Measurements from ENCODE around the gene RNF6.
A peak's percentile ranks its signal among the peaks of the same experiment; 100 is the strongest.

The RNF6 gene

DNA sequence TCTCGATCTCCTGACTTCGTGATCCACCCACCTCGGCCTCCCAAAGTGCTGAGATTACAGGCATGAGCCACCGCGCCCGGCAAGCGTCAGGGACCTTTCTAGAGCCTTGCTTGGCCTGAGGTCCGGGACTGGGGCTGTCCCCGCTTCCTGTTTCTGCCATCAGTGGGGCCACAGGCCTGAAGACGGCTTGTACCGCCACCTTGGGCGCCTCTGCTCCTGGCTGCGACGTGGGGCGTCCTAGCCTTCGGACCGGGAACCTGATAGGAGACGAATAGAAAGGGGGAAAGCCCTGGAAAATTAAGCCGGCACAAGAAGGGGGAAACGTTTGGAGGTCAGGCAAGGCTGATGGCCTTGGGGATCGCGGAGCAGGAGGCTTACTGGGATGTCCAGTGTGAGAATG is 35.1 kb downstream of the RNF6 start:
- no peak for TF ChIP-seq Cebpa-rat (IDR thresholded peaks at IDR 0.05)
- Histone ChIP-seq H3K4me1 (peaks cover 17 to 27% (median 21%) of the 10 kb centered on the region in 10 experiments), H4K20me1 (no peaks in the 10 kb centered on the region; a peak in 1 of 22 replicates), H3K27ac (peak overlapping the region; percentile 71 to 92 (median 84)), H3K9me3 (replicated peaks in 1 of 11) (peaks cover 0 to 3% (median under 1%) of the 10 kb centered on the region in 11 experiments; a peak in 7 of 22 replicates), H3K4me2 (peak overlapping the region; percentile 74 to 97 (median 88)), H3K9ac (peak overlapping the region; percentile 77 to 90 (median 83)), H3K4me3 (peak overlapping the region; percentile 56 to 75 (median 64)), H3K27me3 (no peaks in the 10 kb centered on the region), H3K36me3 (peaks cover under 1 to 10% (median 3%) of the 10 kb centered on the region in 11 experiments; a peak in 10 of 22 replicates)

DNA sequence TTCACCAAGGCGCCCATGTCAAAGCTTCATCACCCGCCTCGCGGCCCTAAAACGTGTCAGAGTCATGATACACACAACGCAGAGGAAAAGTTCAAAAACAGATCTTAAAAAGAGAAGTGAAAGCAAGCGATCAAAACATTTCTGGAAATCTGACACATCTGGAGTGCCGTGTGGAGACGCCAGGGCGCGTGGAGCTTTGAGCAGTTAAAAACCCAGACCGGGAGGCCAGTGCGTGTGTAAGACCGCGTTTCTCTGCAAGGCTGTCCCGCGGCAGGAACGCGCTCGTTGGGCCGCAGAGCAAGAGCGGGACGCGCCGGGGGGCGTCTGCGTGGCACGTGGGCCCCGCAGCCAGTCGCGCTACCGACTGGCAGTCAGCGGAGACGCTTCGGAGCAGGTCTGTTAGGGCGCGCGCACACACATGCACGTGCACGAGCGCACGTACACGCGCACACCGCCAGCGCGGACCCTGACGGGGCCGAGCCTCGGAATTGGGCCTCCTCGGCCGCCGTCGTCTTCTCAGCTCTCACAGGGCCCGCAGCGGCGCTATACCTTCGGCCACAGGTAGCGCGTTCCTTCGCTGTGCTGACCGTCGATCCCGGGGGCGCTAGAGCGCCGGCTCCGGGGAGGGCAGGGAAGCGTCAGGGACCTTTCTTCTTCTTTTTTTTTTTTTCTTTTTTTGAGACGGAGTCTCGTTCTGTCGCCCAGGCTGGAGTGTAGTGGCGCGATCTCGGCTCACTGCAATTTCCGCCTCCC is 35.8 kb downstream of the RNF6 start:
- no peak for TF ChIP-seq Cebpa-rat (IDR thresholded peaks at IDR 0.05)
- peak overlapping the region; percentile 77 to 90 (median 83) for H3K9ac ChIP-seq
- peak overlapping the region; percentile 56 to 75 (median 64) for H3K4me3 ChIP-seq
- H3K27me3 ChIP-seq, result no peaks in the 10 kb centered on the region
- peaks cover 0 to 10% (median 0%) of the 10 kb centered on the region in 11 experiments; a peak in 2 of 22 replicates for H3K36me3 ChIP-seq
- H3K4me1 ChIP-seq, result peaks cover 17 to 27% (median 21%) of the 10 kb centered on the region in 10 experiments
- peak overlapping the region; percentile 74 to 97 (median 88) for H3K4me2 ChIP-seq
- no peaks in the 10 kb centered on the region; a peak in 1 of 22 replicates for H4K20me1 ChIP-seq
- peak overlapping the region; percentile 71 to 92 (median 84) for H3K27ac ChIP-seq
- no peaks in the 10 kb centered on the region for H3K9me3 ChIP-seq (replicated peaks in 1 of 11)

DNA sequence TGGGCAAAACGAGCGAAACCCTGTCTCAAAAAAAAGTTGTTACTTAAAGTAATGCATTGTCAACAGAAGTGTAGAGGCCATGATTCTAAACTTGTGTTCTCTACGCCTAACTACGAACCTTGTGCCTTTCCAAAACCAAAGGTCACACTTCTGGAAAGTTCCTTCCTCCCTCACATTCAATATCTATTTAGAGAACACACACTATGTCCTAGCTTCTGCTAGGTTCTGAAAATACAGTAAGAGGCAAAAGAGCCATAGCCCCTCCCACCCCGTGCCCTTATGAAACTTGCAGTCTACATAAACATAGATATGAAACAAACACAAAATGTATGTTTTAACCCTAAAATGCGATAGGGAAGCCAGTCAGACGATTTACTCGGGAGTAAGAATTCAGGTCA is 36.4 kb downstream of the RNF6 start:
- peak overlapping the region; percentile 71 to 92 (median 84); a peak in 20 of 22 replicates for H3K27ac ChIP-seq
- peak overlapping the region; percentile 77 to 90 (median 83) for H3K9ac ChIP-seq
- peaks cover 17 to 27% (median 21%) of the 10 kb centered on the region in 10 experiments for H3K4me1 ChIP-seq

DNA sequence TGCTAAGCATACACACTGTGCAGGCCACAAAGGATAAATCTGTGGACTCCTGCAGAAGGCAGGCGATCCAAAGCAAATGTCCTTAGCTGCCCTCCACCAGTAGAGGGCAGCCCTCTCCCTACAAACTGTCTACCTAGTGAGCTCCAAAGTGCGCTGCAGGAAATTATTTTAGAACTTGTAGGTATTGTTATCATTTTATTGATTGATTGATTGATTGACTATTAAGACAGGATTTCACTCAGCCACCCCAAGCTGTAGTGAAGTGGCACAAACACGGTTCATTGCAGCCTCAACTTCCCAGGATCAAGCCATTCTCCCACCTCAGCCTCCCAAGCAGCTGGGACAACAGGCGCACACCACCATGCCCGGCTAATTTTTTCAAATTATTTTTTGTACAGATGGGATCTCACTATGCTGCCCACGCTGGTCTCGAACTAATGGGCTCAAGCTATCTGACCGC is 37.3 kb downstream of the RNF6 start:
- Histone ChIP-seq H4K20me1 (no peaks in the 10 kb centered on the region), H3K4me1 (peaks cover 17 to 27% (median 21%) of the 10 kb centered on the region in 10 experiments), H3K4me3 (no peak overlapping the region), H3K9ac (no peak overlapping the region), H3K4me2 (peak overlapping the region in 2 of 11 experiments; percentile 89 to 97; a peak in 2 of 22 replicates), H3K9me3 (replicated peaks in 1 of 11) (no peaks in the 10 kb centered on the region), H3K27me3 (no peaks in the 10 kb centered on the region), H3K36me3 (0 out of 22 replicates have a peak, but pooled peaks cover 0 to 1% (median 0%) of the 10 kb centered on the region in 11 experiments), H3K27ac (no peak overlapping the region)
- no peak for TF ChIP-seq Cebpa-rat (IDR thresholded peaks at IDR 0.05)

More for the DNA sequence above, 36.4 kb downstream of the RNF6 start:
- Histone ChIP-seq H3K4me3 (peak overlapping the region; percentile 56 to 75 (median 64)), H3K4me2 (peak overlapping the region; percentile 74 to 97 (median 88)), H4K20me1 (no peaks in the 10 kb centered on the region; a peak in 1 of 22 replicates), H3K36me3 (peaks cover 0 to 9% (median 0%) of the 10 kb centered on the region in 11 experiments; a peak in 2 of 22 replicates), H3K9me3 (replicated peaks in 1 of 11) (no peaks in the 10 kb centered on the region), H3K27me3 (no peaks in the 10 kb centered on the region)
- no peak for TF ChIP-seq Cebpa-rat (IDR thresholded peaks at IDR 0.05)

DNA sequence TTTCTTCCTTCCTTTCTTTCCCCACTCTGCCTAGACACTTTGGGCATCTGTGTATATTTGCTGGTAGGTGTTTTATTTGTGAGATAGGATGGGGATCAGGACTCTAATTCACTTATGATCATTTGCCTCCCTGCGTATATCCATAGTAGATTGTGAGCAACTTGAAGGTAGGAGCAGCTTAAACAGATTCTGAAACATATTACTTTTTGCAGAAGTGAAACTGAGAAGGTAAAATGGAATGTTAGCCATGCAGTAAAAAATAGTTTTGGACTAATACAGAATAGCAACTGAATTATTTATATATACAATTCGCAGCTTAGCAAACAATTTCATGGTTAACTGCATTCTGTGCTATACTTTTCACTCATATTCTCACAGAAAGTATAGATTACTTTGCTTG is 38.7 kb downstream of the RNF6 start:
- no peaks in the 10 kb centered on the region for H3K36me3 ChIP-seq
- H3K4me2 ChIP-seq, result no peak overlapping the region
- TF ChIP-seq Cebpa-rat (IDR thresholded peaks at IDR 0.05), result no peak
- H3K4me1 ChIP-seq, result peaks cover 17 to 27% (median 21%) of the 10 kb centered on the region in 10 experiments
- H3K9me3 ChIP-seq (replicated peaks in 1 of 11), result no peaks in the 10 kb centered on the region
- H3K4me3 ChIP-seq, result no peak overlapping the region
- no peak overlapping the region for H3K9ac ChIP-seq
- no peaks in the 10 kb centered on the region for H3K27me3 ChIP-seq
- no peaks in the 10 kb centered on the region for H4K20me1 ChIP-seq
- no peak overlapping the region for H3K27ac ChIP-seq

DNA sequence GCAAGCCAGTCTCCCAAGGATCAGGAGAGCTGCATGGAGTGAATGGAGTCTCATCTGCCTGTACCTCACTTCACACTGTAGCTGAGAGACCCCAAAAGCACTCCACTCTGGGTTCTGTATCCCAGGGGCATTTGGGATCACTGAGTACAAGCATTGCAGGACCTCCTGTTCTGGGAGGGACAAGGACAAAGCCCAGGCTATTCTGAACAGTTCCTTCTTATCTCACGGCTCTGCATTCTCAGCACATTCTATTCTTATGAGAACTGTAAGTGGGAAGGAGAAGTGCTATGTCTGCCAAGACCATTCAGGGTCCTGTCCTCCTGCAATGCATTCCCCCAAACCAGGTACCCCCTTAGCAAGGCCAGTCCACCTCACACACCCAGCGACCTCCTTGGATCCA is 42.8 kb downstream of the RNF6 start:
- no peaks in the 10 kb centered on the region for H3K9me3 ChIP-seq (replicated peaks in 1 of 11)
- H3K4me1 ChIP-seq, result peaks cover 0 to 5% (median 0%) of the 10 kb centered on the region in 10 experiments; a peak in 2 of 20 replicates
- H3K9ac ChIP-seq, result no peak overlapping the region
- no peak overlapping the region for H3K4me2 ChIP-seq
- no peaks in the 10 kb centered on the region for H3K27me3 ChIP-seq
- H3K4me3 ChIP-seq, result no peak overlapping the region
- no peaks in the 10 kb centered on the region for H4K20me1 ChIP-seq
- no peak for TF ChIP-seq Cebpa-rat (IDR thresholded peaks at IDR 0.05)
- no peak overlapping the region for H3K27ac ChIP-seq
- H3K36me3 ChIP-seq, result no peaks in the 10 kb centered on the region

DNA sequence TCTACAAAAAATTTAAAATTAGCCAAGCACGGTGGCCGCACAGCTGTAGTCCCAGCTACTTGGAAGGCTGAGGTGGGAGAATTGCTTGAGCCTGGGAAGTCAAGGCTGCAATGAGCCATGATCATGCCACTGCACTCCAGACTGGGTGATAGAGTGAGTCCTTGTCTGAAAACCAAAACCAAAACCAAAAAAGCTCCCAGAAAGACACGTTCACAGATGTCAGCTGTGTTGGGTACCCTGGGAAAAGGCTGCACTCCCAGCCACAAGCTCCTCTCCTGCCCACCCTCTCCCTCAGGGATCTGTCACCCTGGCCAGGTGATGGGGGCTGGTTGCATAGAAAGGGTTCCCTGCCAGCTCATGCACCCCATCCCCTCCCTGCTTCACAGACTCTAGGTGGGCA is 53.3 kb downstream of the RNF6 start:
- Histone ChIP-seq H3K36me3 (no peaks in the 10 kb centered on the region), H3K4me1 (peaks cover 0 to 28% (median 16%) of the 10 kb centered on the region in 10 experiments; a peak in 11 of 20 replicates), H3K27me3 (no peaks in the 10 kb centered on the region), H3K4me2 (peak overlapping the region in 7 of 11 experiments; percentile 18 to 50 (median 43); a peak in 10 of 22 replicates), H3K9ac (no peak overlapping the region), H4K20me1 (no peaks in the 10 kb centered on the region), H3K27ac (no peak overlapping the region), H3K4me3 (no peak overlapping the region), H3K9me3 (replicated peaks in 1 of 11) (peaks cover 0 to 4% (median 0%) of the 10 kb centered on the region in 11 experiments; a peak in 1 of 22 replicates)
- TF ChIP-seq Cebpa-rat (IDR thresholded peaks at IDR 0.05), result no peak

DNA sequence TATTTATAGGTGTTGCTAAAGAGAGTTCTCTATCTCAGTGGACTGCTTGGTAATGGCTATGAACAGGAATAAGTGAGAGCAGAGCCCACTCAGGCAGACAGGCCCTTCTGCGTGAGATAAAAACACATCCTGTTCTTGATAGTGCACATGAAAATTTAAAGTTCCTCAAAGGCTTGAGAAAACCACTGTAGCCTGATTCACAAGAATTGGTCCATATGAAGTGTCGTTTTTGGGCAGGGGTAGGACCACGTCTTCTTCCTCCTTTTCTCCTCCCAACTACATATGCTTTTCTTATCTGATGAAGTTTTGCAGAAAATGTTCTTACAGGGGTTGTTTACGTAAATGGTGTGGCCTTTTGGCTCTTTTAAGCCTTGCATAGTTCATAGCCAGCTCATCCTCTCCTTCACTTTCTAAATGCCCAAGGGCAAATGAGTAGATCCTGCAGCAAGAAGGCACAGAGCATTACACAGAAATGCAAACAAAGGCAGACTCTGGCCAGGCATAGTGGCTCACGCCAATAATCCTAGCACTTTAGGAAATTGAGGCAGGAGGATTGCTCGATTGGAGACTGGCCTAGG is 53.8 kb downstream of the RNF6 start:
- H3K4me3 ChIP-seq, result no peak overlapping the region
- peak overlapping the region in 7 of 11 experiments; percentile 18 to 50 (median 43); a peak in 9 of 22 replicates for H3K4me2 ChIP-seq
- H4K20me1 ChIP-seq, result no peaks in the 10 kb centered on the region
- H3K27me3 ChIP-seq, result no peaks in the 10 kb centered on the region
- H3K4me1 ChIP-seq, result peaks cover 0 to 28% (median 16%) of the 10 kb centered on the region in 10 experiments; a peak in 11 of 20 replicates
- H3K9me3 ChIP-seq (replicated peaks in 1 of 11), result peaks cover 0 to 4% (median 0%) of the 10 kb centered on the region in 11 experiments; a peak in 1 of 22 replicates
- no peaks in the 10 kb centered on the region for H3K36me3 ChIP-seq
- no peak for TF ChIP-seq Cebpa-rat (IDR thresholded peaks at IDR 0.05)
- H3K27ac ChIP-seq, result no peak overlapping the region
- no peak overlapping the region for H3K9ac ChIP-seq

DNA sequence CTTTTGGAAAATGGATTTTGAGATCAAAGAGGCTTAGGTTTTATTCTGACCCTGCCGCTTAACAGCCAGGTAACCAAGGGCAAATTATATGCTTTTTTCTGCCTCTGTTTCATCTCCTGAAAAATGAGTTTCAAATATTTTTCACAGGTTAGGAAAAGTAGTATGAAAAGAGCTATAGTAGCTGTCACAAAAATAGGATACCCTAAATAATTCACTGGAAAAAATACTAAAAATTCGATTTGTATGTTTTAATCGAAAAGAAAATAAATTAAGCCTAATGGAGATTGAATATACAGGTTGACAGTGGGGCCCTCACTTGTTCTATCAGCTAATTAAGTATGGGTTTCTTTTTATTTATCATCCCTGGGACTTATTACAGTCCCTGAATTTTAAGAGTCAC is 58.3 kb downstream of the RNF6 start:
- H3K9ac ChIP-seq, result no peak overlapping the region
- no peak for TF ChIP-seq Cebpa-rat (IDR thresholded peaks at IDR 0.05)

More for the DNA sequence above, 58.3 kb downstream of the RNF6 start:
- Histone ChIP-seq H3K36me3 (no peaks in the 10 kb centered on the region), H3K27ac (no peak overlapping the region), H3K4me3 (no peak overlapping the region), H3K4me2 (no peak overlapping the region), H3K9me3 (replicated peaks in 1 of 11) (peaks cover 0 to 4% (median 0%) of the 10 kb centered on the region in 11 experiments; a peak in 1 of 22 replicates), H3K4me1 (peaks cover 0 to 12% (median 10%) of the 10 kb centered on the region in 10 experiments; a peak in 11 of 20 replicates), H4K20me1 (no peaks in the 10 kb centered on the region), H3K27me3 (no peaks in the 10 kb centered on the region)
